Retinal pigment epithelial cell (primary cell): ENCODE measurements around the gene STAMBPL1.

Source experiments
- DNase-seq: peaks from one replicate; pipeline ENCODE4 v3.0.0-alpha.2; 2010; ENCODE audit warnings: low read depth
- H3K4me3 ChIP-seq: 2 replicates; pipeline ENCODE4 v1.5.1; 2011; ENCODE audit warnings: mild to moderate bottlenecking, low read length, control low read depth, moderate library complexity
- CTCF ChIP-seq: conservative IDR thresholded peaks from 2 replicates; pipeline ENCODE4 v1.5.1; 2011; ENCODE audit warnings: low read depth, low read length, control low read depth, inconsistent platforms

Gene STAMBPL1

DNA sequence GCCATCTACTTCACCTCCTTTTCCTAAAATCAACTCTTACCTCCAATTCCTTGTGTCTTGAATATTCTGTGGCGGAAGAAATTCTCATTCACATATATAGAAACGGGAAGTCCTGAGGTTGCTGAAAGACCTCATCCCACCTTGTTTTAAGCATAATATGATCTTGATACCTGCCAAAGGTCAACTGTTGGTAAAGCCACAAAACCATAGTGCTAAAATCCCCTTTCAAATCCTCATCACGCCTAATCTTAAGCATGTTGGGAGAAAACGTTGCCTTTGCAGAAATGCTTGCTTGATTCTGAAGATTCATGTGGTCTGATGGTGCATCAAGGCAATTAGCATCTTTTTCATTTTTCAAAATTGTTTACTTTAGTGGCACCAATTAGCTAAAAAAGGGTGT lies 36.9 kb upstream of the STAMBPL1 start:
- no peak overlapping the region for H3K4me3 ChIP-seq
- no peak for DNase-seq
- no peak for TF ChIP-seq CTCF

DNA sequence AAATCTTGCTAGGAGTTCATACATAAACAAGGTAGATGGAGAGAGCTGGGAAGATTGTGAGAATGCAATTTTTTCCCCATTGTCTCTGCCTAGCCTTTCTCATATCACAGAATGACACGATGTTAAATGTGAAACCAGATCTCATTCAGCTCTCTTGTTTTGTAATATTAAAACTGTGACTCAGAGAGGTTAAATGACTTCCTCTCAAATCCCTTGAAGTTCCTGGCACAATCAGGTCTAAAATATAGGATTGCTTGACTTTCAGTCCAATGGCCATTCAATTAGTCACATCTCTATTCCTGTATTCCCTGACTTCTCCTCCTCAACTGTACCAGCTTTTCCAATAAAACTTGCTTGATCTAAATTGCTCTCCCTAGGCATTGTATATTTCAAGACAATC lies 31.5 kb upstream of the STAMBPL1 start:
- TF ChIP-seq CTCF: no peak
- H3K4me3 ChIP-seq: no peak overlapping the region
- peak; percentile 78 for DNase-seq

DNA sequence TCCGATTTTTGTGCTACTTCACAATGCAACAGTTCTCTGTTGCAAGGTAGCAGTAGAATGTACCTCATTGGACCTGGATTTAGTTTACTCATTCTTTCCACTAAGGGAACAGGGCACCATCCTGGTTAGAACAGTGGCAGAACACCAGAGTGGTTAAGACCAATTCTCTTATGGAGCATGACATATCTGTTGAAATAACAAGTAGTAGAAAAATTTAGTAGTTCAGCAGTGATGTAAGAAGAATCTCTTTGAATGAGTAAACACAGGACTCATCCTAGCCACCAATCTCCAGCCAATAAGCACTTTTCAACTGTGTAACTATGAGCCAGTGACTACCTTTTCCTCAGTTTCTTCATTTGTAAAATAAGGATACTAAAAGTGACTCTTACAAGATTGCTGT lies 30.8 kb upstream of the STAMBPL1 start:
- TF ChIP-seq CTCF: no peak
- H3K4me3 ChIP-seq: no peak overlapping the region
- DNase-seq: no peak

- TF ChIP-seq CTCF: no peak
- no peak overlapping the region for H3K4me3 ChIP-seq
- no peak for DNase-seq
Observed at GRCh38 chr10:88850712-88851111, 29.3 kb upstream of the STAMBPL1 start.

DNA sequence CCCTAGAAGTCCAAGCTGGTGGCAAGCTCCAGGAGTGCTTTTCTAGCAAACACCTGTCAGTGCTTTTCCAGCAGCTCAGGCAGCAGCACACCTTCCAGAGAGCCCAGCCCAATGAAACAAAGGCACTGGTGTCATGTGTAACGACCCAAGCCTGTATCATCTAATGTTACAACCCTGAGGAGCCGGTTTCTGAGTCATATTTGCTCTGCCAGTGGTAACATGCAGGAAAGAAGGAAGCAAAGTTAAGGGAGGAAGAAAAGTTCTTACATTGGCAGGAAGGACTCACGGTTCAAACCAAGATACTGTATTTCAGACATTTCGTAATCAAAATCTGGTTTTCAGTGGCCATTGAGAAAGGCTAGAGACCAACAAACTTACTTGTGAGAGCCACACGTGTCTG lies 28.3 kb upstream of the STAMBPL1 start, which contains the start of gene ANKRD22:
TSS of gene ANKRD22 (minus strand) at position 139 of the 400 bp plus-strand sequence. CDS start 237 bp downstream, outside the sequence.
- no peak for DNase-seq
- no peak for TF ChIP-seq CTCF
- H3K4me3 ChIP-seq: no peak within 1 kb of the TSS

GRCh38 chr10:88852327-88852726 lies 27.7 kb upstream of the STAMBPL1 start:
- TF ChIP-seq CTCF: no peak
- H3K4me3 ChIP-seq: no peak overlapping the region
- no peak for DNase-seq

GRCh38 chr10:88853155-88853881 lies 26.7 kb upstream of the STAMBPL1 start:
- DNase-seq: no peak

More at GRCh38 chr10:88853155-88853881, 26.7 kb upstream of the STAMBPL1 start:
- no peak overlapping the region for H3K4me3 ChIP-seq
- no peak for TF ChIP-seq CTCF
